Muscle of leg (tissue), 11 donors: Measurements from ENCODE around the gene PPP3R1. TPM values are rescaled to one million over a fixed set of nuclear protein-coding genes. Genes with fewer than 3 reads are reported as not detected.
A peak's percentile ranks its signal among the peaks of the same experiment; 100 is the strongest.

Source experiments
- DNase-seq: peaks from one replicate; pipeline ENCODE4 v3.0.0; 2013
- H3K27ac ChIP-seq: one replicate; pipeline ENCODE4 v1.5.1; 2013; ENCODE audit warnings: mild to moderate bottlenecking, low read length, control low read depth
- H3K27me3 ChIP-seq: one replicate; pipeline ENCODE4 v1.6.1; 2013; ENCODE audit warnings: low read length; ENCODE audit not compliant: control insufficient read depth, insufficient read depth
- H3K36me3 ChIP-seq: one replicate; pipeline ENCODE4 v1.6.1; 2013; ENCODE audit warnings: low read length; ENCODE audit not compliant: control insufficient read depth, insufficient read depth
- H3K4me1 ChIP-seq: one replicate; pipeline ENCODE4 v1.6.1; 2013; ENCODE audit warnings: low read length; ENCODE audit not compliant: control insufficient read depth, insufficient read depth
- H3K4me3 ChIP-seq: one replicate; pipeline ENCODE4 v1.5.1; 2013; ENCODE audit warnings: low read length, control low read depth
- H3K9me3 ChIP-seq: replicated peaks from 2 replicates; pipeline ENCODE4 v1.6.1; 2013; ENCODE audit warnings: low read depth, low read length; ENCODE audit not compliant: control insufficient read depth
- whole genome bisulfite sequencing: methylation state at CpG from one replicate; pipeline ENCODE4 v1.1.5; 2013; ENCODE audit warnings: missing lambda C conversion rate; ENCODE audit not compliant: insufficient coverage; 5-methylcytosine and 5-hydroxymethylcytosine counted together
- polyA plus RNA-seq, 8 donors: library from polyadenylated mRNA; unstranded; fragments of 120-200 nt; gene quantifications; one replicate each; pipeline versions ENCODE4 v1.2.1 to v1.2.3, GENCODE V29; 2013; ENCODE audit warnings: inconsistent platforms in 1 of 8, low replicate concordance in 1 of 8; ENCODE audit not compliant: insufficient read length in 8 of 8, insufficient read depth in 1 of 8
- total RNA-seq: library from RNA; stranded (reverse); fragments of 120-200 nt; gene quantifications from one replicate; pipeline ENCODE4 v1.2.4, GENCODE V29; 2013

Gene PPP3R1
- total and polyA plus RNA-seq, 9 donors, result 16.7 to 53.3 (median 45.9) TPM

GRCh38 chr2:68290901-68291300, 38.6 kb upstream of the PPP3R1 start:
- peak; percentile 84 for DNase-seq
- WGBS, result 9% methylated on average over 2 of the region's 5 CpGs
- no peaks in the 10 kb centered on the region for H3K4me1 ChIP-seq

DNA sequence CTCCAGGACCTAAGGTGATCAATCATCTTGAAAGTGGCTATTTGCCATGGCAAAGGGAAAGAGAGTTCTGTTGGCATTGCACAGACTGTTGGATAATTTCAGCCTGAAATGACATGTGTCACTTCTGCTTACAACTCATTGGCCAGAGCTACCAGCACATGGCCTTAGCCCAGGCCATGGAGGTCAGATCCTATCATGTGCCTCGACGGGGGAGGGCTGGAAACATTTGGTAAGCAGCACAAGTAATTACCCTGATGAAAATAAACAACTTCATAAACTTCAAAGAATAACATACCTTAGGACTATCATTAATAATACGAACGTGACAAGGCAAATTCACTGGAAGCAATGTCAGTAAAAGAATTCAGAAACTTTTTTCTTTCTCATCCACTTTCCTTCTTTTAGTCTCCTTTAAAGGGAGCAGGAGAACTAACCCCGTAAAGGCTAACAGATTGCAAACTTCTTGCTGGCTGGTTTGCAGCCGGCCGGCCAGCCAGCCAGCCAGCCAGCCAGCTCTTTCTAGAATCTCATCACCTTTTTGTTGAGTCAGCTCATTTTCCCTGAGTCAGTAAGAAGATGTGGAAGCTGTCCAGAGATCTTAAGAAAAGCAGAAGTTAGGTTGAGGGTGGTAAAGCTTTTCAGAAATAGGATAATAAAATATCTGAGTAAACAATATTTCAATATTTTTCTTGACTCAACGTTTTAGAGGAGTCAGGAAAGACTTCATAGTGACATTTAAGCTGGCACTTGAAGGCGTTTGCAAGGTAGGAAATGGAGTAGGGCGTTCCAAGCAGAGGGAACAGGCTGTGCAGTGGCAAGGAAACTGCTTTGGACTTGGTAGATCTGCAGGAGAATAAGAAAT, 35.5 kb upstream of the PPP3R1 start:
- Histone ChIP-seq H3K4me1 (peaks cover 3% of the 10 kb centered on the region), H3K4me3 (no peak overlapping the region), H3K9me3 (no peaks in the 10 kb centered on the region), H3K27me3 (no peaks in the 10 kb centered on the region), H3K36me3 (no peaks in the 10 kb centered on the region), H3K27ac (peak overlapping the region; percentile 55)
- peak; percentile 87 for DNase-seq
- 43% methylated on average over 5 of the region's 10 CpGs for WGBS

More at GRCh38 chr2:68290901-68291300, 38.6 kb upstream of the PPP3R1 start:
- Histone ChIP-seq H3K4me3 (no peak overlapping the region), H3K9me3 (no peaks in the 10 kb centered on the region), H3K27ac (peak overlapping the region; percentile 21), H3K27me3 (no peaks in the 10 kb centered on the region), H3K36me3 (no peaks in the 10 kb centered on the region)

- 7% methylated on average over 3 of the region's 3 CpGs for WGBS
- H3K27ac ChIP-seq, result no peak overlapping the region
These were observed 32.6 kb upstream of the PPP3R1 start for GRCh38 chr2:68284896-68285295.

GRCh38 chr2:68283419-68283812, 31.1 kb upstream of the PPP3R1 start:
- DNase-seq, result no peak
- Histone ChIP-seq H3K27me3 (no peaks in the 10 kb centered on the region), H3K27ac (no peak overlapping the region), H3K9me3 (no peaks in the 10 kb centered on the region), H3K4me3 (no peak overlapping the region), H3K4me1 (peaks cover 3% of the 10 kb centered on the region), H3K36me3 (no peaks in the 10 kb centered on the region)
- no CpG with 5 or more reads among the region's 1 CpG for WGBS

More at GRCh38 chr2:68284896-68285295, 32.6 kb upstream of the PPP3R1 start:
- Histone ChIP-seq H3K4me1 (peaks cover 3% of the 10 kb centered on the region), H3K9me3 (no peaks in the 10 kb centered on the region), H3K27me3 (no peaks in the 10 kb centered on the region), H3K36me3 (no peaks in the 10 kb centered on the region), H3K4me3 (no peak overlapping the region)
- DNase-seq, result peak; percentile 91

DNA sequence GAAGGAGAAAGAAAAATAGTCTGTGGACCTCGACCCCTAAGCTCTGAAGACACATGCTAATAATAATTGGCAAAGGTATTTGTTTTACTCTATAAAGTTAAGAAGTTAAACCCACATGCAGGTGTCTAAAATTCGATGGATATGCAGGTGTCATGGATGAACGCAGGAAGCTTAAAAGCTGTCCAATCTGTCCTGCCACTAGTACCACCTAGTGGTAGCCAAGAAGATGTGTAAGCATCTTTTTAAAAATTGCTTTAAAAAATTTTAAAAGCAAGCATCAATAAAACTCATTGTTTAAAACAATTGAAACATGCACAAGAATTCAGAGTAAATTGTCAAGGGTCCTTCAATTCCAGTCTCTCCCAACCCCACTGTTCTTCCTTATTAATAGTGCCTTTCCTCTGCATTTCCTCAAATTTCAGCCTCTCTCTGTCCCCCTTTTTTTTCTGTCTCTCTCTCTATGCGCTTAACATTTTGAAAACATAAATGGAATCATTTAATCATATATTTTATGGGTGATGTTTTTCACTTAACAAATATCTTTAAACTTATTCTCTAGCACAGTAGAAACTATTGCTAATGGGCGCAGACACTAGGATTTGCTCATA, 30.6 kb upstream of the PPP3R1 start:
- WGBS, result no CpG with 5 or more reads among the region's 5 CpGs
- Histone ChIP-seq H3K4me1 (peaks cover 3% of the 10 kb centered on the region), H3K4me3 (no peak overlapping the region), H3K9me3 (no peaks in the 10 kb centered on the region), H3K36me3 (no peaks in the 10 kb centered on the region), H3K27me3 (no peaks in the 10 kb centered on the region), H3K27ac (no peak overlapping the region)
- DNase-seq, result peak; percentile 41

DNA sequence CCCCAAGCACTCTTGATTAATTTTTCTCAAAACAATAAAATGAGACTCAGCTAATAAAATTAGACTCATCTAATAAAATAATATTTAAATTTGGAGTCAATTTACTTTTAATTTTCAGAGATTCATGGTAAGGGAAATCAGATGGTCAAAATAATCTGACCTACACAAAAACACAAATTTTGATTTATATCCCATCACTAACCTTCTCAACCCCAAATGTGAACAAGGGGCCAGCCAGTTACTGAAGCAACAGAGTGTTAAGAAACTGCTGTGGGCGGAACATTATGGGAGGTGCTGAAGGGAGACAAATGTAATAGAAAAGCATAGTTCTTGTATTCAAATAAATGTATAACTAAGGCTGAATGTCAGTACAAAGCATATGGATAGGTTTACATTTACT, 28.5 kb upstream of the PPP3R1 start:
- Histone ChIP-seq H3K36me3 (no peaks in the 10 kb centered on the region), H3K9me3 (no peaks in the 10 kb centered on the region), H3K4me1 (peaks cover 3% of the 10 kb centered on the region), H3K4me3 (no peak overlapping the region), H3K27ac (no peak overlapping the region), H3K27me3 (no peaks in the 10 kb centered on the region)
- DNase-seq, result no peak
- no CpG with 5 or more reads among the region's 1 CpG for WGBS

- no peak for DNase-seq
- no peak overlapping the region for H3K27ac ChIP-seq
- H3K4me3 ChIP-seq, result no peak overlapping the region
- H3K27me3 ChIP-seq, result no peaks in the 10 kb centered on the region
- no peaks in the 10 kb centered on the region for H3K36me3 ChIP-seq
- H3K4me1 ChIP-seq, result peaks cover 3% of the 10 kb centered on the region
- H3K9me3 ChIP-seq, result no peaks in the 10 kb centered on the region
- no CpG with 5 or more reads among the region's 1 CpG for WGBS
These were observed 28.0 kb upstream of the PPP3R1 start for GRCh38 chr2:68280348-68280747.

DNA sequence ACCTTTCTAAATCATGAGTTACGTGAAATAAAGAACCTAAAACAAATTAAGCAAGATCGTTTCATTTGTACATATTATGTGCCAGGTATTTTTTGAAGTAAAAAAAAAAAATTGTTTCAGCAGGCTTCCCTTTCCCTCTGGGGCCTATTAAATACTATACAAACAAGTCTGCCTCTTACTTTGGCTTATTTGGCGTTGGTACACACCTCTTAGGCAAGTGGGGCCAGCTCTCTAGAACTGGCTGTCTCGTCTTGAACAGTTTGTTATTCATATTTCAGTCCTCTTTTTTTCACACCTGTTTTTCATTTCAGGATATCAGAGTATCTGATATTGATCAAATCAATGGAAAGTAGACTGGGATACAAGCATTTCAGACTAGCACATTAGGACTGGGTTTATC, 27.4 kb upstream of the PPP3R1 start:
- no peak for DNase-seq
- no peaks in the 10 kb centered on the region for H3K36me3 ChIP-seq
- H3K9me3 ChIP-seq, result no peaks in the 10 kb centered on the region
- WGBS, result 50% methylated on average over 1 of the region's 4 CpGs
- H3K4me3 ChIP-seq, result no peak overlapping the region
- H3K27ac ChIP-seq, result no peak overlapping the region
- no peaks in the 10 kb centered on the region for H3K27me3 ChIP-seq
- H3K4me1 ChIP-seq, result peaks cover 3% of the 10 kb centered on the region

- H3K36me3 ChIP-seq, result no peaks in the 10 kb centered on the region
- WGBS, result no CpG with 5 or more reads among the region's 1 CpG
- no peak overlapping the region for H3K27ac ChIP-seq
- H3K9me3 ChIP-seq, result no peaks in the 10 kb centered on the region
- no peaks in the 10 kb centered on the region for H3K4me1 ChIP-seq
- no peak overlapping the region for H3K4me3 ChIP-seq
- H3K27me3 ChIP-seq, result no peaks in the 10 kb centered on the region
- no peak for DNase-seq
These were observed 25.8 kb upstream of the PPP3R1 start for GRCh38 chr2:68278169-68278568.

- WGBS, result no CpG with 5 or more reads among the region's 3 CpGs
These were observed 21.7 kb upstream of the PPP3R1 start for GRCh38 chr2:68274022-68274421.

More at GRCh38 chr2:68274022-68274421, 21.7 kb upstream of the PPP3R1 start:
- no peak overlapping the region for H3K4me3 ChIP-seq
- H3K9me3 ChIP-seq, result no peaks in the 10 kb centered on the region
- H3K36me3 ChIP-seq, result no peaks in the 10 kb centered on the region
- H3K4me1 ChIP-seq, result no peaks in the 10 kb centered on the region
- H3K27me3 ChIP-seq, result no peaks in the 10 kb centered on the region
- H3K27ac ChIP-seq, result no peak overlapping the region
- no peak for DNase-seq
